DMS 273 treated with DMSO at 0.1 percent for 48 hours (cell line): ENCODE data around the gene PDE6D.

Experiments
- DNase-seq: peaks from one replicate; lab custom pipeline; 2025; lab: John Stamatoyannopoulos, UW

Gene PDE6D

DNA sequence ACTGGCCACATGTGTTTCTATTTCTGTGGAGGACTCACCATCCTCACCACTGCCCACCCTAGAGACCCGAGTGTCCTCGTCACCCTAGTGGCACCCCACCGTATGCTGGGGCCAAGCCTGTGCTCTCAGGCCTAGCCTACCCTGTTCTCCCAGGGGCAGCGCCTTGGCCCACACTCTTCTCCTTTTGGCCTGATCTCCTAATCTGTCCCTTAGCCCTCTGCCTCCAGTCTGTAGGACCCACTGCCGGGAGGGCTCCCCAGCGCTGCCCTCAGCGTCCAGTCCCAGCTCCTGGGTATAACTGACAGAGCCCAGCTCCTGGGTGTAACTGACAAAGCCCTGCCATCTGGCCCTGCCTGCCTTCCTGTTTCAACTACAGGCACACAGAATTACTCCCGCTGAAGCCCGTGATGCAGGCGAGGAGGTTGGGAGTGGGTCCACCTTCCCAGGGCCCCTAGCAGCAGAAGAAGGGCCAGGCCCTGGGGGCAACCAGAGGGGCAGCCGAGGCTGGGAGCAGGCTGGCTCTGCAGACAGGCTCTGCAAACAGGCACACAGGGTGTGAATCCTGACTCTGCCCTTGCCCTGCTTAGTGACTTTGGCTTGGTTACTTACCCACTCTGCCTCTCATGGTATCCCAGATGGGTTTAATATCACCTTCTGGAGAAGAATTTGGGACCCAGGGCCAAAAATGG, 98.3 kb downstream of the PDE6D start:
- peak; percentile 79 for DNase-seq
